Endodermal cell (in vitro differentiated cells): ENCODE results near the gene PRKCZ. TPM values are rescaled to one million over a fixed set of nuclear protein-coding genes. Genes with fewer than 3 reads are reported as not detected.

Experiments used
- DNase-seq: peaks from one replicate; pipeline ENCODE4 v3.0.0-alpha.2; 2017
- H3K27ac ChIP-seq: 2 replicates; pipeline ENCODE4 v1.5.1; 2013; ENCODE audit warnings: mild to moderate bottlenecking, low read depth, low read length, moderate library complexity
- H3K27me3 ChIP-seq: 2 replicates; pipeline ENCODE4 v1.6.1; 2013; ENCODE audit warnings: mild to moderate bottlenecking, low read length, moderate library complexity; ENCODE audit not compliant: insufficient read depth, control insufficient read depth, poor library complexity, severe bottlenecking
- H3K36me3 ChIP-seq: 2 replicates; pipeline ENCODE4 v1.7.0; 2013; ENCODE audit warnings: mild to moderate bottlenecking, low read length, moderate library complexity; ENCODE audit not compliant: control insufficient read depth, insufficient read depth
- H3K4me1 ChIP-seq: one replicate; pipeline ENCODE4 v1.7.0; 2013; ENCODE audit warnings: low read length; ENCODE audit not compliant: control insufficient read depth, insufficient read depth
- H3K4me3 ChIP-seq: 2 replicates; pipeline ENCODE4 v1.5.1; 2013; ENCODE audit warnings: mild to moderate bottlenecking, low read length, moderate library complexity
- H3K9ac ChIP-seq: 2 replicates; pipeline ENCODE4 v1.6.1; 2013; ENCODE audit warnings: mild to moderate bottlenecking, low read length, moderate library complexity; ENCODE audit not compliant: poor library complexity, severe bottlenecking; ENCODE audit errors: extremely low read depth
- H3K9me3 ChIP-seq: 2 replicates; pipeline ENCODE4 v1.6.1; 2013; ENCODE audit warnings: mild to moderate bottlenecking, low read length, moderate library complexity; ENCODE audit not compliant: control insufficient read depth
- H3K27ac Mint-ChIP-seq: 2 replicates; pipeline ENCODE4 v1.8.0; 2020; ENCODE audit warnings: mixed read lengths
- H3K27me3 Mint-ChIP-seq: 2 replicates; pipeline ENCODE4 v1.8.0; 2021; ENCODE audit warnings: mild to moderate bottlenecking, mixed read lengths; ENCODE audit not compliant: insufficient read depth
- H3K36me3 Mint-ChIP-seq: 2 replicates; pipeline ENCODE4 v1.8.0; 2020; ENCODE audit warnings: low read depth, mixed read lengths
- H3K4me1 Mint-ChIP-seq: 2 replicates; pipeline ENCODE4 v1.8.0; 2020; ENCODE audit warnings: mixed read lengths
- H3K4me3 Mint-ChIP-seq: 2 replicates; pipeline ENCODE4 v1.8.0; 2020; ENCODE audit warnings: mild to moderate bottlenecking, moderate library complexity, mixed read lengths
- H3K9me3 Mint-ChIP-seq: 2 replicates; pipeline ENCODE4 v1.8.0; 2020; ENCODE audit warnings: mild to moderate bottlenecking, mixed read lengths
- CTCF ChIP-seq: fragments of 200-600 bp; sonication (generic); conservative IDR thresholded peaks from 2 replicates; pipeline ENCODE4 v1.5.0; 2021; ENCODE audit warnings: antibody characterized with exemption, mild to moderate bottlenecking
- WGBS, 2 experiments: methylation state at CpG; one replicate each; pipeline versions ENCODE4 v1.1.5 to v1.1.7; 2013; ENCODE audit warnings: missing lambda C conversion rate in 2 of 2, mixed read lengths in 1 of 2; ENCODE audit not compliant: insufficient coverage in 1 of 2, insufficient read length in 1 of 2; 5-methylcytosine and 5-hydroxymethylcytosine counted together
- total RNA-seq, 2 donors: library from RNA; stranded (reverse); fragmentation: NEBNext Ultra II Directional in 1 of 2; extraction: Animal tissue kit (Norgen Biotek cat#: 25700) in 1 of 2; gene quantifications; 2 replicates in 1 of 2; 3 replicates in 1 of 2; pipeline ENCODE4 v1.2.1, GENCODE V29; 2021

PRKCZ gene
- total RNA-seq, 2 donors from 2014 or later, result 49.9 to 68.5 TPM

- H3K27me3 Mint-ChIP-seq, result no peaks in the 10 kb centered on the region
- H3K27me3 ChIP-seq, result no peaks in the 10 kb centered on the region
- WGBS, 2 experiments, result 92 to 95% methylated on average over 12 to 15 of the region's 15 CpGs
Measured at GRCh38 chr1:2183937-2184334, 133.7 kb downstream of the PRKCZ start.

GRCh38 chr1:2184531-2184930 lies 134.3 kb downstream of the PRKCZ start:
- peaks cover 5% of the 10 kb centered on the region for H3K36me3 ChIP-seq
- Mint-ChIP-seq H3K4me1 (peaks cover 2% of the 10 kb centered on the region), H3K27ac (no peak overlapping the region), H3K27me3 (no peaks in the 10 kb centered on the region), H3K9me3 (no peaks in the 10 kb centered on the region), H3K4me3 (no peak overlapping the region), H3K36me3 (peaks cover 39% of the 10 kb centered on the region)
- H3K4me1 ChIP-seq, result no peaks in the 10 kb centered on the region
- no peaks in the 10 kb centered on the region for H3K9me3 ChIP-seq
- DNase-seq, result no peak
- no peak overlapping the region for H3K9ac ChIP-seq
- no peak overlapping the region for H3K4me3 ChIP-seq
- no peak for TF ChIP-seq CTCF
- no peaks in the 10 kb centered on the region for H3K27me3 ChIP-seq
- 93 to 96% methylated on average over 12 to 18 of the region's 18 CpGs for WGBS, 2 experiments
- no peak overlapping the region for H3K27ac ChIP-seq

More at GRCh38 chr1:2183937-2184334, 133.7 kb downstream of the PRKCZ start:
- Mint-ChIP-seq H3K4me3 (no peak overlapping the region), H3K27ac (no peak overlapping the region), H3K4me1 (no peaks in the 10 kb centered on the region), H3K36me3 (peaks cover 42% of the 10 kb centered on the region), H3K9me3 (no peaks in the 10 kb centered on the region)
- no peaks in the 10 kb centered on the region for H3K9me3 ChIP-seq
- H3K27ac ChIP-seq, result no peak overlapping the region
- no peak overlapping the region for H3K4me3 ChIP-seq
- DNase-seq, result no peak
- H3K36me3 ChIP-seq, result peaks cover 5% of the 10 kb centered on the region
- no peaks in the 10 kb centered on the region for H3K4me1 ChIP-seq
- H3K9ac ChIP-seq, result no peak overlapping the region
- TF ChIP-seq CTCF, result no peak

- H3K27me3 ChIP-seq, result no peaks in the 10 kb centered on the region
- WGBS, 2 experiments, result 96 to 97% methylated on average over 31 to 33 of the region's 33 CpGs
- Mint-ChIP-seq H3K4me1 (peaks cover 2% of the 10 kb centered on the region), H3K36me3 (peaks cover 35% of the 10 kb centered on the region), H3K9me3 (no peaks in the 10 kb centered on the region), H3K4me3 (no peak overlapping the region), H3K27me3 (no peaks in the 10 kb centered on the region), H3K27ac (no peak overlapping the region)
- H3K9ac ChIP-seq, result no peak overlapping the region
- peaks cover 5% of the 10 kb centered on the region for H3K36me3 ChIP-seq
- DNase-seq, result no peak
- no peak overlapping the region for H3K27ac ChIP-seq
- H3K4me1 ChIP-seq, result no peaks in the 10 kb centered on the region
- no peaks in the 10 kb centered on the region for H3K9me3 ChIP-seq
- no peak for TF ChIP-seq CTCF
- no peak overlapping the region for H3K4me3 ChIP-seq
Measured at GRCh38 chr1:2184934-2185333, 134.7 kb downstream of the PRKCZ start.
